GM12878 (cell line): Measurements from ENCODE around the gene COL11A1. TPM values are rescaled to one million over a fixed set of nuclear protein-coding genes. Genes with fewer than 3 reads are reported as not detected.

Source experiments
- ATAC-seq: fragments of 200-7000 bp; cut with Tn5 transposase; 3 replicates; pipeline ENCODE4 v1.9.1; 2020; ENCODE audit warnings: mild to moderate bottlenecking, moderate library complexity
- BruUV-seq: library from RNA; stranded (reverse); fragments of 400-500 nt; replicated peaks from 2 replicates; lab custom pipeline; 2021; lab: Mats Ljungman, UMichigan
- CTCF ChIA-PET: fragments of 300-600 bp; sonication (Branson Sonifier 250); formaldehyde crosslinking; extraction: SDS; loops from one replicate; lab custom pipeline; 2021; ENCODE audit warnings: inconsistent platforms; lab: Yijun Ruan, JAX
- POLR2A ChIA-PET: fragments of 350-600 bp; formaldehyde crosslinking; extraction: SDS; loops from one replicate; lab custom pipeline; 2021; ENCODE audit warnings: inconsistent platforms; lab: Charles Lee
- RAD21 ChIA-PET: fragments of 300-600 bp; sonication (Branson Sonifier 250); formaldehyde crosslinking; loops from one replicate; lab custom pipeline; 2023; ENCODE audit warnings: antibody characterized with exemption; ENCODE audit not compliant: unreplicated experiment; lab: Charles Lee
- SMC1A ChIA-PET: fragments of 300-600 bp; sonication (Branson Sonifier 250); formaldehyde crosslinking; loops from one replicate; lab custom pipeline; 2023; ENCODE audit not compliant: unreplicated experiment, uncharacterized antibody; lab: Charles Lee
- DNase-seq: peaks from one replicate; pipeline ENCODE4 v3.0.0-alpha.2; 2011; ENCODE audit warnings: low read depth, low spot score
- FAIRE-seq: peaks from 3 replicates; lab custom pipeline; 2011; peaks lifted over from hg19 to GRCh38; lab: Jason Lieb, UNC
- H2AFZ ChIP-seq: 2 replicates; pipeline ENCODE4 v1.6.0; 2011; ENCODE audit warnings: low read depth, low read length, control low read depth; ENCODE audit not compliant: control insufficient read depth
- H3K27ac ChIP-seq: 2 replicates; pipeline ENCODE4 v1.5.1; 2011; ENCODE audit warnings: control low read depth; ENCODE audit not compliant: control insufficient read depth, insufficient read depth
- H3K27me3 ChIP-seq, 2 experiments: replicated peaks in 1 of 2; 2 replicates each; pipeline versions ENCODE4 v1.6.0 to v1.6.1; 2011; ENCODE audit warnings: low read length in 1 of 2; ENCODE audit not compliant: control insufficient read depth in 2 of 2, insufficient read depth in 2 of 2
- H3K36me3 ChIP-seq, 2 experiments: 2 replicates each; pipeline ENCODE4 v1.5.1; 2011; ENCODE audit warnings: low read length in 1 of 2; ENCODE audit not compliant: control insufficient read depth in 2 of 2, insufficient read depth in 2 of 2
- H3K4me1 ChIP-seq: 2 replicates; pipeline ENCODE4 v1.6.1; 2011; ENCODE audit warnings: mild to moderate bottlenecking, low read length, moderate library complexity, mixed read lengths; ENCODE audit not compliant: control insufficient read depth, insufficient read depth
- H3K4me2 ChIP-seq: 2 replicates; pipeline ENCODE4 v1.6.0; 2011; ENCODE audit warnings: control low read depth; ENCODE audit not compliant: control insufficient read depth, insufficient read depth
- H3K4me3 ChIP-seq: fragments of 200-600 bp; sonication (generic); 2 replicates; pipeline ENCODE4 v1.5.1; 2016
- H3K79me2 ChIP-seq: 2 replicates; pipeline ENCODE4 v1.6.0; 2011; ENCODE audit warnings: low read length; ENCODE audit not compliant: control insufficient read depth, insufficient read depth
- H3K9ac ChIP-seq: 2 replicates; pipeline ENCODE4 v1.8.0; 2011; ENCODE audit warnings: low read length, control low read depth, mixed read lengths; ENCODE audit not compliant: control insufficient read depth, insufficient read depth
- H3K9me3 ChIP-seq: replicated peaks from 3 replicates; pipeline ENCODE4 v1.5.1; 2011; ENCODE audit warnings: mild to moderate bottlenecking, low read length; ENCODE audit not compliant: control insufficient read depth, insufficient read depth
- H4K20me1 ChIP-seq: 2 replicates; pipeline ENCODE4 v1.6.0; 2011; ENCODE audit not compliant: control insufficient read depth, insufficient read depth
- EZH2 ChIP-seq: IDR thresholded peaks from 2 replicates; pipeline ENCODE4 v1.6.1; 2012; ENCODE audit warnings: low read depth, mild to moderate bottlenecking, control low read depth, inconsistent platforms, low read length, borderline replicate concordance; ENCODE audit not compliant: control insufficient read depth
- HCFC1 ChIP-seq: fragments of 150-350 bp; IDR thresholded peaks from 2 replicates; pipeline ENCODE4 v1.6.1; 2014; ENCODE audit warnings: low read length
- HDAC2 ChIP-seq: fragments of 200-600 bp; sonication (generic); IDR thresholded peaks from 2 replicates; pipeline ENCODE4 v1.6.1; 2017
- MTA2 ChIP-seq: fragments of 450-650 bp; IDR thresholded peaks from 2 replicates; pipeline ENCODE4 v1.6.1; 2016; ENCODE audit warnings: low read depth, mild to moderate bottlenecking, moderate library complexity
- MTA3 ChIP-seq: IDR thresholded peaks from 2 replicates; pipeline ENCODE4 v1.6.1; 2012; ENCODE audit warnings: low read length, inconsistent platforms, borderline replicate concordance
- NFIC ChIP-seq: IDR thresholded peaks from 2 replicates; pipeline ENCODE4 v1.6.1; 2012; ENCODE audit warnings: low read depth, mild to moderate bottlenecking, inconsistent platforms, low read length, moderate library complexity
- SREBF1 ChIP-seq: IDR thresholded peaks from 2 replicates; pipeline ENCODE4 v1.6.1; 2012; ENCODE audit warnings: mild to moderate bottlenecking, low read length
- STAT3 ChIP-seq: IDR thresholded peaks from 2 replicates; pipeline ENCODE4 v1.6.1; 2011; ENCODE audit warnings: low read depth, low read length, improper control_type of control experiment
- SUPT20H ChIP-seq: IDR thresholded peaks from 2 replicates; pipeline ENCODE4 v1.6.1; 2011; ENCODE audit warnings: low read depth, mild to moderate bottlenecking, low read length, moderate library complexity, borderline replicate concordance; ENCODE audit not compliant: control insufficient read depth
- TAF1 ChIP-seq: IDR thresholded peaks from 2 replicates; pipeline ENCODE4 v1.6.1; 2011; ENCODE audit warnings: mild to moderate bottlenecking, low read depth, low read length, borderline replicate concordance
- WGBS: methylation state at CpG from one replicate; pipeline ENCODE4 v1.1.6; 2016; ENCODE audit warnings: low lambda C conversion rate; ENCODE audit not compliant: insufficient replicate concordance, insufficient coverage; ENCODE audit errors: missing lambda C conversion rate; 5-methylcytosine and 5-hydroxymethylcytosine counted together
- in situ Hi-C: fragments of 300-500 bp; cut with MboI; formaldehyde crosslinking; loops from 9 replicates; pipeline ENCODE4 v1.14.3; 2018; ENCODE audit warnings: mixed read lengths
- intact Hi-C: fragments of 100-400 bp; cut with micrococcal nuclease; formaldehyde crosslinking; loops from one replicate; pipeline ENCODE4 v1.14.2; 2022; ENCODE audit not compliant: unreplicated experiment
- polyA plus RNA-seq, 11 experiments: library from polyadenylated mRNA; depleted of rRNA in 4 of 11; unstranded in 6 of 11; stranded (reverse) in 5 of 11; fragments of >200 nt; fragmentation: Nextera tagmentation in 4 of 11; fragmentation: Illumina TruSeq in 1 of 11; extraction: Ambion mirVana in 4 of 11; extraction: Trizol in 1 of 11; gene quantifications; 1 replicate in 1 of 11; 2 replicates in 10 of 11; pipeline versions ENCODE4 v1.2.1 to v1.2.3, GENCODE V29; 2011 to 2016; ENCODE audit warnings: inconsistent platforms in 2 of 11, missing spikeins in 2 of 11, low read depth in 1 of 11
- total RNA-seq, 4 experiments: library from RNA; depleted of rRNA in 3 of 4; stranded (reverse); fragments of >200 nt in 3 of 4; fragmentation: Illumina TruSeq in 1 of 4; extraction: Trizol in 1 of 4; gene quantifications; 2 replicates each; pipeline versions ENCODE4 v1.2.1 to v1.2.3, GENCODE V29; 2013 to 2021
- TF ChIP-seq, protein P1 (sequence below): fragments of 450-650 bp; IDR thresholded peaks from 2 replicates; pipeline ENCODE4 v1.6.1; 2016; ENCODE audit warnings: mild to moderate bottlenecking, moderate library complexity, borderline replicate concordance
- TF ChIP-seq, protein P2 (sequence below): fragments of 450-650 bp; IDR thresholded peaks from 2 replicates; pipeline ENCODE4 v1.6.1; 2017; ENCODE audit warnings: antibody characterized with exemption, mild to moderate bottlenecking, moderate library complexity

Gene COL11A1
- total and polyA plus RNA-seq, 10 of the 15 experiments (the other 5 are each of a cell fraction or from before 2014, with no cell fraction given): 0.11 TPM; not detected in 9

DNA sequence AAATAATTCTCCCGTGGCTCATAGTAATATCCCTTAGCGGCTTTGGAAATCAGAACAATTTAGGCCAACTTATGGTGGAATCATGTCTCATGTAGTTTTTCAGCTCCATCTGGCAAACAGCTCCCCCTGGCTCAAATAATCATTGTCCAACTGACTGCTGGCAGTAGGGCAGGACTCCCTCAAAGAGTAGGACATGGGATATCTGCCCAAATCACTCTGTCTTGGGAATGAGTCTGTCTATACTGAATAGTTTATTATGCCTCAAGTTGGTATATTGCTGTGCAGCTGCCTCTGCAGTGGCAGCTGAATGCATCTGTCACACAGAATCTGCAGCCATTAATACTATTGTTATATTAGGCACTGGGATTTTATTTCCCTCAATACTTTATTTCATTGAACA, 255.7 kb downstream of the COL11A1 start (continued):
- TF ChIP-seq, protein P1, sequence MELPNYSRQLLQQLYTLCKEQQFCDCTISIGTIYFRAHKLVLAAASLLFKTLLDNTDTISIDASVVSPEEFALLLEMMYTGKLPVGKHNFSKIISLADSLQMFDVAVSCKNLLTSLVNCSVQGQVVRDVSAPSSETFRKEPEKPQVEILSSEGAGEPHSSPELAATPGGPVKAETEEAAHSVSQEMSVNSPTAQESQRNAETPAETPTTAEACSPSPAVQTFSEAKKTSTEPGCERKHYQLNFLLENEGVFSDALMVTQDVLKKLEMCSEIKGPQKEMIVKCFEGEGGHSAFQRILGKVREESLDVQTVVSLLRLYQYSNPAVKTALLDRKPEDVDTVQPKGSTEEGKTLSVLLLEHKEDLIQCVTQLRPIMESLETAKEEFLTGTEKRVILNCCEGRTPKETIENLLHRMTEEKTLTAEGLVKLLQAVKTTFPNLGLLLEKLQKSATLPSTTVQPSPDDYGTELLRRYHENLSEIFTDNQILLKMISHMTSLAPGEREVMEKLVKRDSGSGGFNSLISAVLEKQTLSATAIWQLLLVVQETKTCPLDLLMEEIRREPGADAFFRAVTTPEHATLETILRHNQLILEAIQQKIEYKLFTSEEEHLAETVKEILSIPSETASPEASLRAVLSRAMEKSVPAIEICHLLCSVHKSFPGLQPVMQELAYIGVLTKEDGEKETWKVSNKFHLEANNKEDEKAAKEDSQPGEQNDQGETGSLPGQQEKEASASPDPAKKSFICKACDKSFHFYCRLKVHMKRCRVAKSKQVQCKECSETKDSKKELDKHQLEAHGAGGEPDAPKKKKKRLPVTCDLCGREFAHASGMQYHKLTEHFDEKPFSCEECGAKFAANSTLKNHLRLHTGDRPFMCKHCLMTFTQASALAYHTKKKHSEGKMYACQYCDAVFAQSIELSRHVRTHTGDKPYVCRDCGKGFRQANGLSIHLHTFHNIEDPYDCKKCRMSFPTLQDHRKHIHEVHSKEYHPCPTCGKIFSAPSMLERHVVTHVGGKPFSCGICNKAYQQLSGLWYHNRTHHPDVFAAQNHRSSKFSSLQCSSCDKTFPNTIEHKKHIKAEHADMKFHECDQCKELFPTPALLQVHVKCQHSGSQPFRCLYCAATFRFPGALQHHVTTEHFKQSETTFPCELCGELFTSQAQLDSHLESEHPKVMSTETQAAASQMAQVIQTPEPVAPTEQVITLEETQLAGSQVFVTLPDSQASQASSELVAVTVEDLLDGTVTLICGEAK: no peak
- no peak for TF ChIP-seq HDAC2

DNA sequence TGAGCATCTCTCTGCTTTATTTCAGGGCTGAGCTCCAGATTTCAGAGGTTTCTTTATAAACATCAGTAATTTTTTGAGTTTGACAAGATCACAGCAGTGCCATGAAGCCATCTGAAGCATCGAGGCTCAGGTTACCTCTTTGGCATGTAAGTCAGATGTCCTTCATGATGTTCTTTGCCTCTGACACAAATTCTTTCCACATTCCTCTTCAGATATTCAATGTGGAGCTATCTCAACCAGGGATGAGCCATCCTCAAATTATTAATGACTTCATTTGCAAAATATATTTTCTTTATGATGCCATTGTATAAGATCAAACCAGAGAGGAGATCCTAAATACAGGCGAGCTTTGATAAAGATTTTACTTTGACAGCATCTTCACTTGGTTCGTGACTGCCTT, 256.7 kb downstream of the COL11A1 start:
- in situ Hi-C loops: no loop called here
- ChIA-PET CTCF (no interaction called here), SMC1A (no interaction called here), RAD21 (no interaction called here), POLR2A (no interaction called here)
- FAIRE-seq (no peak), DNase-seq (no peak), ATAC-seq (no peak)
- intact Hi-C loops: no loop called here
- H4K20me1 ChIP-seq: no peaks in the 10 kb centered on the region
- no peaks in the 10 kb centered on the region for H3K9me3 ChIP-seq
- no peak overlapping the region for H3K27ac ChIP-seq
- no peaks in the 10 kb centered on the region for H3K36me3 ChIP-seq
- H3K9ac ChIP-seq: no peak overlapping the region
- H2AFZ ChIP-seq: no peak overlapping the region
- H3K4me3 ChIP-seq: no peak overlapping the region
- TF ChIP-seq EZH2: no peak
- no peak for TF ChIP-seq STAT3
- no peak for TF ChIP-seq SREBF1
- TF ChIP-seq HCFC1: no peak
- no peak for TF ChIP-seq NFIC
- TF ChIP-seq, protein P2, sequence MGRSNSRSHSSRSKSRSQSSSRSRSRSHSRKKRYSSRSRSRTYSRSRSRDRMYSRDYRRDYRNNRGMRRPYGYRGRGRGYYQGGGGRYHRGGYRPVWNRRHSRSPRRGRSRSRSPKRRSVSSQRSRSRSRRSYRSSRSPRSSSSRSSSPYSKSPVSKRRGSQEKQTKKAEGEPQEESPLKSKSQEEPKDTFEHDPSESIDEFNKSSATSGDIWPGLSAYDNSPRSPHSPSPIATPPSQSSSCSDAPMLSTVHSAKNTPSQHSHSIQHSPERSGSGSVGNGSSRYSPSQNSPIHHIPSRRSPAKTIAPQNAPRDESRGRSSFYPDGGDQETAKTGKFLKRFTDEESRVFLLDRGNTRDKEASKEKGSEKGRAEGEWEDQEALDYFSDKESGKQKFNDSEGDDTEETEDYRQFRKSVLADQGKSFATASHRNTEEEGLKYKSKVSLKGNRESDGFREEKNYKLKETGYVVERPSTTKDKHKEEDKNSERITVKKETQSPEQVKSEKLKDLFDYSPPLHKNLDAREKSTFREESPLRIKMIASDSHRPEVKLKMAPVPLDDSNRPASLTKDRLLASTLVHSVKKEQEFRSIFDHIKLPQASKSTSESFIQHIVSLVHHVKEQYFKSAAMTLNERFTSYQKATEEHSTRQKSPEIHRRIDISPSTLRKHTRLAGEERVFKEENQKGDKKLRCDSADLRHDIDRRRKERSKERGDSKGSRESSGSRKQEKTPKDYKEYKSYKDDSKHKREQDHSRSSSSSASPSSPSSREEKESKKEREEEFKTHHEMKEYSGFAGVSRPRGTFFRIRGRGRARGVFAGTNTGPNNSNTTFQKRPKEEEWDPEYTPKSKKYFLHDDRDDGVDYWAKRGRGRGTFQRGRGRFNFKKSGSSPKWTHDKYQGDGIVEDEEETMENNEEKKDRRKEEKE: no peak
- no peak for TF ChIP-seq TAF1
- TF ChIP-seq SUPT20H: no peak
- TF ChIP-seq MTA3: no peak
- no peak for TF ChIP-seq MTA2
- H3K27me3 ChIP-seq: no peaks in the 10 kb centered on the region
- H3K4me2 ChIP-seq: no peak overlapping the region
- BruUV-seq: no TSS peak
- no peaks in the 10 kb centered on the region for H3K79me2 ChIP-seq
- 9% methylated on average over 3 of the region's 3 CpGs for WGBS
- H3K4me1 ChIP-seq: no peaks in the 10 kb centered on the region
